Erythroblast (primary cell): ENCODE results near the gene CYSTM1.

Experiments
- GATA1 ChIP-seq: IDR thresholded peaks from 2 replicates; pipeline ENCODE4 v1.6.1; 2011; ENCODE audit warnings: low read depth, mild to moderate bottlenecking, control low read depth, low read length, moderate library complexity
- POLR2A ChIP-seq: IDR thresholded peaks from 2 replicates; pipeline ENCODE4 v1.6.1; 2011; ENCODE audit warnings: mild to moderate bottlenecking, low read length

DNA sequence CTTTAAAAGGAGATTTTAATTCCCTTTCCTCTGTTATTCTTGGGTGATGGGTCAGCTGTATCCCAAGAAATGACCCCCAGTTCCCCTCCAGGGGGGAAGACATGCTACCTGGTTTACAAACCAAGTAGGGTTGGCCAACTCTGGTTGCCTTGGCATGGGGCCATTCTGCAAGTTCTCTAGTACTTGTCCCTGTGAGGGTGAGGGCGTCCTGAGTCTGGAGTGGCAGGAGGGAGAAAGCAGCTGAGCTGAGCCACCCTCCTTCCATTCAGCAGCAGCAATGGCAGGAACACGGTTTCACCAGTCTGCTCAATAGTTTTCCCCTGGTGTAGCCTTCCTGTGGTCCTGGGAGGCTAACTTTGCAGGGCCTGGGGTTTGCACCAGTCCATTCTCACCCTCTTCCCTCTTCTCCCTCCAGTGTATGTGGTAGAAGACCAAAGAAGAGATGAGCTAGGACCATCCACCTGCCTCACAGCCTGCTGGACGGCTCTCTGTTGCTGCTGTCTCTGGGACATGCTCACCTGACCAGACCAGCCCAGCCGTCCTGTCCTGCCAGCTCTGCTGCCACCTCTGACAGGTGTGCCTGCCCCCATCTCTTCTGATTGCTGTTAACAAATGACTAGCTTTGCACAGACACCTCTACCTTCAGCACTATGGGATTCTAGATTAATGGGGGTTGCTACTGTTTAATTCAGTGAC, 68.0 kb downstream of the CYSTM1 start:
- TF ChIP-seq POLR2A (no peak), GATA1 (no peak)
